HG03342 (cell line): ENCODE data around the gene FARP1.

Experiments
- ATAC-seq: cut with Tn5 transposase; IDR thresholded peaks from one replicate; pipeline ENCODE4 v1.9.1; 2021; ENCODE audit warnings: mild to moderate bottlenecking, moderate library complexity; ENCODE audit not compliant: unreplicated experiment

FARP1 gene

DNA sequence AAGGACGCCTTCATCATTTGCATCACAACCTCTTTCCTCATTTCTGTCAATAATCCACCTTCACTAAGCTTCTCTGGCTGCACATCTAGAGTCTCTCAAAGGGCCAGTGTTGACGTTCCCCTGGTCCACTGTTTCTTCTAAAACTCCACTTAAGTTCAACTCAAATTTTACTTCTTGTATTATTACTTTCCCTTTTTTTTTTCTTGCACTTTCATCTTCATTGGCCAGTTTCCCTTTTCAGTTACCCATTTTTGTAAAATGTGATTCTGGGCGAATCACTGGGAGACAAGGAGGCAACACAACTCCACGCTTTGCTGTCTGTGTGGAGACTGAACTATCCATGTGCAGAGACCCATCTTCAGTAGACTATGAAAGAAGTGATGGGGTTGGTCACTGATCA is 162.8 kb downstream of the FARP1 start:
- ATAC-seq, result no peak

- ATAC-seq, result no peak
Measured at GRCh38 chr13:98307463-98308085, 164.7 kb downstream of the FARP1 start.

DNA sequence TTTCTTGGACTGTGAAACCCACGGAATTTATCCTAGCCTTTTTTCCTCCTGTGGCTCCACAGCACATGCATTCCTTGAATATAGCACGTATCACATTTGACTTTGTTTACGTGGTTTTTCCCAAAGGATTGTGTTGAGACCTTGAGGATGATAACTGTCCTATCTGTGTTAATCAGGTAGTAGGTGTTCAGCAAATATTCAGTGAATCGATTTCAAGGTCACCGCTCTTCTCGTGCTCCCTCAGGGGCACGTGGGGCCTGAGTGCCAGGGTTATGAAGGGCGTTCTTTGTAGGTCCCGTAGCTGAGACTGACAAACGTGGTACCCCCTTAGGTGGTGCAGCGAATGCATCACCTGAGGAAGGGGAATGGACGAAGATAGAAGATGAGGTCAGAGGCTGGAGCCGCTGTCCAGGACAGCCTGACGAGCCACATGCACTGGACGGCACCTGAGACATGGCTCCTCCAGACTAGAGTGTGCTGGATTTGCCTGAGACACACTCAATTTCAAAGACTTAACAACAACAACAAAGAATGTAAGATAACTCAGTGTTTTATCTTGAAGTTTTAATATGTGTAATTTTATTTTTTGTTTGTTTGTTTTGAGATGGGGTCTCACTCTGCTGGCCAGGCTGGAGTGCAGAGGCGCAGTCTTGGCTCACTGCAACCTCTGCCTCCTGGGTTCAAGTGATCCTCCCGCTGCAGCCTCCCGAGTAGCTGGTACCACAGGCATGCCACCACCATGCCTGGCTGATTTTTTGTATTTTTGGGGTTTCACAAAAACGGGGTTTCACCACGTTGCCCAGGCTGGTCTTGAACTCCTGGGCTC is 165.4 kb downstream of the FARP1 start:
- ATAC-seq, result no peak

DNA sequence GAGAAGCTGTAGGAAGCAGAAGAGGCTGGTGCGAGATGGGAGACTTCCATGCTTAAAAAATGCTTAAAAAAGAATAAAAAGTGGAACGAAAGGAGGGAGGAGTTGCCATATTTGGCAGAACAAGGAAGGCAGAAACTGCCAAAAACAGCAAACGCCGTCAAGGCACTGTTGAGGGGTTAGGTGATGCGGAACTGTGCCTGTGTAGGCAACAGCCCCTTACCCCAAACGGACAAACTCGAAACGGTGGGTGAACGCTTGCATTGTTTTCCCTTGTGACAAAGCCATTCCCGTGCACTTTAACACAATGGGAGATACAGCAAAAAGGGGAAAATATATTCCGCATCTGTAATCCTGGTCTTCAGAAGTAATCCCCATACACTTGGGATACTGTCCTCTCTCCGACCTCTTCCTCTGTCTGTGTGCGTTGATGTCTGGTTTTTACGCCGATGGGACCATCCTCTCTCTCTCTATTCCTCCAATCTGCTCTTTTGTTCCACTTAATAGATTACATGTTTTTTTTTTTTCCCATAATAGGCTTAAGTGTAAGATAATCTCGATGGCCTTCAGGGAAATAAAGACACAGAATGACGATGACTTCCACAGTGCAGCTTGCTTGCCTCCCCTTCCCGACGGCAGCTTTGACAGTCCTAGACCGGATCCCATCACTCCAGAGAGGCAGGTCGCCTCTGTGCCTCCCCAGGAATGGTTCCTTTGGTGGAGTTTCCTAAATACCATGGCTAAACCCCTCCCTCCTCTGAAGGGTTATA is 166.9 kb downstream of the FARP1 start:
- no peak for ATAC-seq

- ATAC-seq, result no peak
Measured at GRCh38 chr13:98310485-98311199, 167.7 kb downstream of the FARP1 start.

DNA sequence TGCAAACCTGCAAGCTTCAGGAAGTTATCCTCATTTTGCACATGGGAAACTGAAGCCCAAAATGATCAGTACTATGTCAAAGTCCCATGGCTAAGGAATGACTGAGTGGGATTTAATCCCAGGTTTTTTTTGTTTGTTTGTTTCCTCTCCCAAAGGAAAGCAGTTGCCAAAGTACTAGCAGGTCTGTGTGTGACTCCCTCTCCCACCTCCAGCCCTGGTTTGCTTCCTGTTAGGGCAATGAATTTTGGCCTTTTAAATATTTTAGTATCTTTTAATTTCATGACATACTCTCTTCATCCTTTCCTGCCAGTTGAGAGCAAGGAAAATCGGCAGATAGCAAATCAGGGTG is 168.3 kb downstream of the FARP1 start:
- no peak for ATAC-seq

- ATAC-seq, result no peak
Measured at GRCh38 chr13:98312606-98313005, 169.7 kb downstream of the FARP1 start.

DNA sequence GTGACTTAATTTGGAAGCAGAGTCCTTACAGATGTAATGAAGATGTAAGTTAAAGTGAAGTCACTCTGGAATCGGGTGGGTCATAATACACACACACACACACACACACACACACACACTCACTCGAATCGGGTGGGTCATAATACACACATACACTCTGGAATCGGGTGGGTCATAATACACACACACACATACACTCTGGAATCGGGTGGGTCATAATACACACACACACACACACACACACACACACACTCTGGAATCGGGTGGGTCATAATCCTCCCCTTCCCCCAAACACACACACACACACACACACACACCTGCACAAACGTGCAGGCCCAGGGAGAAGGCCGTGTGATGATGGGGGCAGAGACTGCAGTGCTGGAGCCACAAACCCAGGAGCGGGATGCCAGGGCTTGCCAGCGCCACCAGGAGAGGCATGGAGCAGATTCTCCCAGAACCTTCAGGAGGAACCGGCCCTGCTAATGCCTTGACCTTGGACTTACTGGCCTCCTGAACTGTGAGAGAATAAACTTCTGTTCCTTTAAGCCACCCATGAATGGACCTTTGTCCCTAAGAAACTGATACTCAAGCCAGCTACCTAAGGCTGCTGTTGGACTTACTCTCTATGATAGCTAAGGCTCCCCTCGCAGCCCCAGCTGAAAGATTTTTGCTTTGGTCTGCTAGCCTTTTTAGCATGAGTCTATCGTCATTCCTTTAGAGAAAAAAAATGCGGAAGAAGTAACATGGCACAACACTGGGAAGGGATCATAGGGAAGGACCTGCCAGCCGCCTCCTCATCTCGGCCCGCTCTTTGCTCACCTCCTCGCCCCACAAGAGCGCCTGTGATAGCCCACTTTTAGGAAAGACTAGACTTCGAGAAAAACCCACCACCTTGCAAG is 170.4 kb downstream of the FARP1 start:
- no peak for ATAC-seq

- ATAC-seq, result no peak
Measured at GRCh38 chr13:98313922-98314292, 171.0 kb downstream of the FARP1 start.

GRCh38 chr13:98315466-98315865 is 172.6 kb downstream of the FARP1 start:
- no peak for ATAC-seq

DNA sequence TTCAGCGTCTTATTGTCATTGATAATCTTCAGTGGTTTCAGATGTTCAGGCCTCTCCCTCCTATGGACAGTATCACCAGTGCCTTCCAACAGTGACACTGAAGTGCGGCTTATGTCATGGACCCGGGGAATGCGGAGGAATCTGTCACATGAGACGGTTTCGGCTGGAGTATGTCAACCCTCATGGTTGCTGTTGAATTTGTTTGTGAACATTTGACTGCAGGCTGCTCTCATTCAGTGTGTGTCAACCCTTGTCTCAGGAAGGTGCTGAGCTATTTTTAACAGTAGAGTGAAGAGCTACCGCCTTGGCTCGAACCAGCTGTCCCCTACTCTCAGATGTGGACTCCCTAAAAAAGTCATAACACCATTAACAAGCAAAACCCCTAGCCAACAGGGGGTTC is 173.0 kb downstream of the FARP1 start:
- no peak for ATAC-seq

GRCh38 chr13:98317573-98318171 is 174.8 kb downstream of the FARP1 start:
- no peak for ATAC-seq

DNA sequence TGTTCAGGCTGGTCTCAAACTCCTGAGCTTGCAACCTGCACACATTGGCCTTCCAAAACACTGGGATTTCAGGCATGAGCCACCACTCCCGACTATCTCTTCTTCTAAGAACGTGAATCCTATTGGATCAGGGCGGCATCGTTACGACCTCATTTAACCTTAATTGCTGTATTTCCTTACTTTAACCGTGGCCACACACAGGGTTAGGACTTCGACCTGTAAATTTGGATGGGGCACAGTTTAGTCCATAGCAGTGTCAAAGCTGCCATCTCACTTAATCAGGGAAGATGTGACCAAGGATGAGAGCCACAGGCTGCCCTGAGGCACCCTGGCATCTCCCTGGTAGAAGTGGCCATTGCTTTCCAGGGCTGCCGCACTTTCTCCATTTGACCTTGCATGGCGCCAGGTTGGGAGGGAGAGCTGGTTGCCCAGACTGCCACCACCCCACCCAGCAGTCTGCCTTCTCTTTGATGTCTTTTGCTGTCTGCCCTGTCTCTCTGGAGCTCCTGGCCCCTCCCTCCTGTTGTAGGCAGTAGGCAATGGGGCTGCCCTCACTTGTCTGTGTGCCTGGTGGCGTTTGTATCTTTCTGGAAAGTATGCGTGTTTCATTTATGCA is 175.5 kb downstream of the FARP1 start:
- no peak for ATAC-seq

GRCh38 chr13:98320561-98321105 is 177.7 kb downstream of the FARP1 start:
- no peak for ATAC-seq

GRCh38 chr13:98321395-98321794 is 178.5 kb downstream of the FARP1 start:
- ATAC-seq, result no peak

- ATAC-seq, result no peak
Measured at GRCh38 chr13:98322091-98322718, 179.3 kb downstream of the FARP1 start.

DNA sequence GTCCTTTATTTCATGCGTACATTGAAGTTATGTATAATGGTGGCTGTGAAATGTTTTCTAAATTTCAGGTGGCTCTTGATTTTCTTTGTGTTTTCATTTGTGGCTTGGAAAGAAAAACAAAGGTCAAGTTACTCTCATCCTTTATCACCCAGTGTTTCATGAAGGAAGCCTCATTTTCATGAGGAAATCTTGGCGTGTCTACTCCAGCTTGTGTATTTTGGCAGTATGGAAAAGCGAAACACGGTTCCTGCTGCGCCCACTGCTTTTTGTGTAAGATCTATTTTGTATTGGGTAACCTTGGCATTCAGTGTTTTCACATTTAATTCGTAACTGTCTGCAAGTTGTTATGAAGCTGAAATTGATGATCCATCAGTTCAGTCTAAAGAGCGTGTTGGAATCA is 181.2 kb downstream of the FARP1 start:
- ATAC-seq, result no peak

DNA sequence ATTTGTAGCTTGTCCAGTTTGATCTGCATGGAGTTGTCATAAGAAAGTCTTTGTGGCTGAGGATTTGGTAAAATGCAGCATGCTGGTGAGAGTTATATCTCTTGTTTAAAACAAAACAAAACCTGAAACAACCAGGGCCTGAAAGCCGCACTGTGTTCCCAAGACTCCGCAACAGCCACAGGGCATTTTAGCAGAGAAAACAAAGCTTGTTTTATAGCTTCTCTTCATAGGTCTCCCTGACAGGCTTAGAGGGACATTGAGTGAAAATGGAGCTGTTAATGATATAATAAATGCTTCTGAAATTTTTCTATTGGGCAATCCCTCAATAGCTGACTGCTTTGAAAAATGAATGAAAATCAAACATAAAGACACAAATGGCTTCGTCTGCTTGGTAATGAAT is 182.8 kb downstream of the FARP1 start:
- ATAC-seq, result no peak

- no peak for ATAC-seq
Measured at GRCh38 chr13:98326291-98326690, 183.4 kb downstream of the FARP1 start.
